ENCODE measurements around the gene ACOT7. TPM values are rescaled to one million over a fixed set of nuclear protein-coding genes. Genes with fewer than 3 reads are reported as not detected.

Gene ACOT7
- total and polyA plus RNA-seq, 2 of the 13 experiments (the other 11 are each of a cell fraction or from before 2014, with no cell fraction given) = 33.0 to 55.8 TPM

GRCh38 chr1:6245086-6245868 lies 148.3 kb downstream of the ACOT7 start (continued):
- 0 out of 2 replicates have a peak, but pooled peaks have one; percentile 23 for TF ChIP-seq PAXIP1 (CRISPR knock-in tag; conservative IDR thresholded peaks at IDR 0.05)
- no peak for TF ChIP-seq ZNF260 (CRISPR knock-in tag; IDR thresholded peaks at IDR 0.05; ENCODE audit: borderline replicate concordance, low read depth)
- peak; percentile 99 for TF ChIP-seq ZNF280B (CRISPR knock-in tag; IDR thresholded peaks at IDR 0.05; ENCODE audit: borderline replicate concordance)
- TF ChIP-seq HHEX (CRISPR knock-in tag; IDR thresholded peaks at IDR 0.05) = no peak
- peak; percentile 90; the same call in 1 of the 2 replicates for TF ChIP-seq HINFP (CRISPR knock-in tag; IDR thresholded peaks at IDR 0.05; ENCODE audit: low read depth)
- TF ChIP-seq MLLT10 (CRISPR knock-in tag; IDR thresholded peaks at IDR 0.05) = no peak
- no peak for TF ChIP-seq ATF7 (IDR thresholded peaks at IDR 0.05)
- TF ChIP-seq ATF7 (CRISPR knock-in tag; IDR thresholded peaks at IDR 0.05) = no peak
- TF ChIP-seq U2AF2 (IDR thresholded peaks at IDR 0.05; ENCODE audit: low read depth, low read length) = no peak
- peak; percentile 95 for TF ChIP-seq NCOA1 (CRISPR knock-in tag; IDR thresholded peaks at IDR 0.05)
- peak; percentile 78 for TF ChIP-seq REXO4 (CRISPR knock-in tag; IDR thresholded peaks at IDR 0.05; ENCODE audit: borderline replicate concordance)
- TF ChIP-seq ZNF598 (CRISPR knock-in tag; IDR thresholded peaks at IDR 0.05; ENCODE audit: borderline replicate concordance) = peak; percentile 93
- no peak for TF ChIP-seq SCMH1 (CRISPR knock-in tag; IDR thresholded peaks at IDR 0.05; ENCODE audit: borderline replicate concordance)

All from HepG2 (cell line).